B cell (primary cell): ENCODE results near the gene MAP2K5. TPM values are rescaled to one million over a fixed set of nuclear protein-coding genes. Genes with fewer than 3 reads are reported as not detected.

Experiments used
- ATAC-seq: fragments of 200-7000 bp; cut with Tn5 transposase; one replicate; pipeline ENCODE4 v1.10.0; 2021; ENCODE audit warnings: low read depth, mild to moderate bottlenecking, moderate number of reproducible peaks, moderate library complexity
- CTCF ChIA-PET: fragments of 350-600 bp; sonication (Branson Sonifier 250); formaldehyde crosslinking; loops from one replicate; lab custom pipeline; 2021; ENCODE audit warnings: antibody characterized with exemption, inconsistent platforms; lab: Charles Lee
- POLR2A ChIA-PET: fragments of 350-600 bp; sonication (Branson Sonifier 250); formaldehyde crosslinking; loops from one replicate; lab custom pipeline; 2021; ENCODE audit warnings: antibody characterized with exemption; lab: Charles Lee
- DNase-seq: peaks from one replicate; pipeline ENCODE4 v3.0.0; 2013
- H2AFZ ChIP-seq: 2 replicates; pipeline ENCODE4 v1.6.1; 2012; ENCODE audit warnings: mild to moderate bottlenecking, low read depth, low read length; ENCODE audit not compliant: insufficient read depth, poor library complexity, severe bottlenecking
- H3K27ac ChIP-seq, 2 donors: 1 replicate in 1 of 2; 2 replicates in 1 of 2; pipeline ENCODE4 v1.5.1; 2012 to 2013; ENCODE audit warnings: low read length in 2 of 2, mild to moderate bottlenecking in 2 of 2, moderate library complexity in 1 of 2
- H3K27me3 ChIP-seq, 4 experiments: fragments of 200-600 bp in 1 of 4; sonication (generic) in 1 of 4; replicated peaks in 1 of 4; 1 replicate in 2 of 4; 2 replicates in 2 of 4; pipeline versions ENCODE4 v1.6.1 to v1.7.0; 2013 to 2016; ENCODE audit warnings: low read length in 3 of 4, mild to moderate bottlenecking in 2 of 4, mixed read lengths in 1 of 4, moderate library complexity in 1 of 4; ENCODE audit not compliant: insufficient read depth in 4 of 4, control insufficient read depth in 3 of 4; ENCODE audit errors: control extremely low read depth in 1 of 4
- H3K36me3 ChIP-seq, 2 experiments: replicated peaks in 1 of 2; 1 replicate in 1 of 2; 2 replicates in 1 of 2; pipeline versions ENCODE4 v1.6.1 to v1.7.1; 2013; ENCODE audit warnings: low read length in 1 of 2; ENCODE audit not compliant: insufficient read depth in 2 of 2, control insufficient read depth in 1 of 2; ENCODE audit errors: control extremely low read depth in 1 of 2, extremely low read depth in 1 of 2
- H3K4me1 ChIP-seq, 2 donors: fragments of 200-600 bp in 1 of 2; sonication (generic) in 1 of 2; 1 replicate in 1 of 2; 2 replicates in 1 of 2; pipeline versions ENCODE4 v1.5.1 to v1.6.1; 2013 to 2017; ENCODE audit warnings: low read length in 2 of 2; ENCODE audit not compliant: control insufficient read depth in 2 of 2, insufficient read depth in 2 of 2
- H3K4me2 ChIP-seq: replicated peaks from 2 replicates; pipeline ENCODE3; 2012; ENCODE audit warnings: mild to moderate bottlenecking, low read depth, low read length; ENCODE audit not compliant: poor library complexity, severe bottlenecking
- H3K4me3 ChIP-seq, 5 experiments: fragments of 200-600 bp in 1 of 5; sonication (generic) in 1 of 5; 1 replicate in 3 of 5; 2 replicates in 2 of 5; pipeline versions ENCODE4 v1.5.1 to v1.7.0; 2011 to 2016; ENCODE audit warnings: low read length in 4 of 5, mild to moderate bottlenecking in 4 of 5, low read depth in 2 of 5, control low read depth in 1 of 5, moderate library complexity in 1 of 5; ENCODE audit not compliant: insufficient read depth in 1 of 5; ENCODE audit errors: control extremely low read depth in 1 of 5, extremely low read depth in 1 of 5
- H3K79me2 ChIP-seq: fragments of 200-600 bp; sonication (generic); one replicate; pipeline ENCODE4 v1.6.0; 2016; ENCODE audit warnings: low read length; ENCODE audit not compliant: control insufficient read depth, insufficient read depth
- H3K9ac ChIP-seq: fragments of 200-600 bp; sonication (generic); 2 replicates; pipeline ENCODE4 v1.6.1; 2017; ENCODE audit warnings: mild to moderate bottlenecking, low read length, moderate library complexity
- H3K9me3 ChIP-seq, 3 donors: one replicate each; pipeline versions ENCODE4 v1.6.1 to v1.7.1; 2013; ENCODE audit warnings: low read length in 2 of 3; ENCODE audit not compliant: control insufficient read depth in 2 of 3, insufficient read depth in 1 of 3; ENCODE audit errors: control extremely low read depth in 1 of 3
- H4K20me1 ChIP-seq: 2 replicates; pipeline ENCODE4 v1.6.0; 2012; ENCODE audit warnings: mild to moderate bottlenecking, low read length; ENCODE audit not compliant: insufficient read depth, control insufficient read depth, poor library complexity, severe bottlenecking
- H3K27ac Mint-ChIP-seq: one replicate; pipeline ENCODE4 v1.8.0; 2021; ENCODE audit warnings: mixed read lengths
- H3K27me3 Mint-ChIP-seq: one replicate; pipeline ENCODE4 v1.8.0; 2021; ENCODE audit warnings: mixed read lengths
- H3K4me1 Mint-ChIP-seq: one replicate; pipeline ENCODE4 v1.8.0; 2021; ENCODE audit warnings: mixed read lengths
- H3K4me3 Mint-ChIP-seq: one replicate; pipeline ENCODE4 v1.8.0; 2021; ENCODE audit warnings: mixed read lengths
- H3K9me3 Mint-ChIP-seq: one replicate; pipeline ENCODE4 v1.8.0; 2022; ENCODE audit warnings: mixed read lengths; ENCODE audit not compliant: insufficient read depth
- CTCF ChIP-seq: fragments of 200-600 bp; IDR thresholded peaks from one replicate; pipeline ENCODE4 v1.8.0; 2022; ENCODE audit warnings: antibody characterized with exemption, mild to moderate bottlenecking
- EZH2 ChIP-seq: IDR thresholded peaks from 2 replicates; pipeline ENCODE4 v1.6.1; 2012; ENCODE audit warnings: borderline replicate concordance, low read depth, mild to moderate bottlenecking, moderate library complexity, low read length; ENCODE audit not compliant: insufficient read depth, poor library complexity, severe bottlenecking
- WGBS: methylation state at CpG from one replicate; pipeline ENCODE4 v1.1.5; 2013; ENCODE audit warnings: missing lambda C conversion rate; ENCODE audit not compliant: insufficient coverage; 5-methylcytosine and 5-hydroxymethylcytosine counted together
- intact Hi-C: fragments of 100-400 bp; cut with micrococcal nuclease; formaldehyde crosslinking; loops from one replicate; pipeline ENCODE4 v1.10.0; 2022
- polyA plus RNA-seq: library from polyadenylated mRNA; depleted of rRNA; stranded (reverse); fragments of >200 nt; gene quantifications from 2 replicates; pipeline ENCODE4 v1.2.3, GENCODE V29; 2012
- total RNA-seq, 2 donors: library from RNA; stranded (reverse); fragments of 120-200 nt in 1 of 2; gene quantifications; 1 replicate in 1 of 2; 2 replicates in 1 of 2; pipeline versions ENCODE4 v1.2.3 to v1.2.4, GENCODE V29; 2013 to 2022

The MAP2K5 gene
- total and polyA plus RNA-seq, 2 donors (not counting 1 experiment from before 2014, with no cell fraction given), result 11.1 to 40.0 TPM

GRCh38 chr15:67744331-67745072, 202.0 kb downstream of the MAP2K5 start:
- H3K4me3 Mint-ChIP-seq, result no peak overlapping the region
- Histone ChIP-seq H3K79me2 (no peaks in the 10 kb centered on the region), H3K4me2 (no peak overlapping the region), H3K9me3 (no peaks in the 10 kb centered on the region), H3K27ac (no peak overlapping the region), H3K4me3 (no peak overlapping the region), H2AFZ (no peak overlapping the region), H3K9ac (no peak overlapping the region), H3K4me1 (peaks cover 0 to 2% of the 10 kb centered on the region in 2 donors), H3K36me3 (no peaks in the 10 kb centered on the region), H3K27me3 (no peaks in the 10 kb centered on the region), H4K20me1 (no peaks in the 10 kb centered on the region)
- intact Hi-C loops, result no loop called here
- ATAC-seq, result no peak
- ChIA-PET CTCF (no interaction called here), POLR2A (no interaction called here)
- no peaks in the 10 kb centered on the region for H3K27me3 Mint-ChIP-seq
- H3K27ac Mint-ChIP-seq, result no peak overlapping the region
- WGBS, result no CpG with 5 or more reads among the region's 1 CpG
- TF ChIP-seq CTCF, result no peak
- no peak for TF ChIP-seq EZH2
- H3K9me3 Mint-ChIP-seq, result no peaks in the 10 kb centered on the region
- no peak for DNase-seq
- H3K4me1 Mint-ChIP-seq, result peaks cover 7% of the 10 kb centered on the region
